Central memory CD8-positive, alpha-beta T cell (primary cell): ENCODE measurements around the gene PLPPR3.

Experiments used
- ATAC-seq: fragments of 150-1000 bp; cut with Tn5 transposase; replicated peaks from 2 replicates; pipeline ENCODE4 v1.10.0; 2022; ENCODE audit warnings: mild to moderate bottlenecking, moderate FRiP score, moderate number of reproducible peaks; ENCODE audit not compliant: poor library complexity, severe bottlenecking; ENCODE audit errors: extremely low read depth
- DNase-seq, 2 donors: peaks; one replicate each; pipeline ENCODE4 v3.0.0; 2021; ENCODE audit warnings: low spot score in 2 of 2
- H3K27ac Mint-ChIP-seq: one replicate; pipeline ENCODE4 v1.8.0; 2022; ENCODE audit warnings: low read depth, mild to moderate bottlenecking, moderate library complexity, mixed read lengths
- H3K27me3 Mint-ChIP-seq: one replicate; pipeline ENCODE4 v1.8.0; 2022; ENCODE audit warnings: mixed read lengths
- H3K36me3 Mint-ChIP-seq: one replicate; pipeline ENCODE4 v1.8.0; 2022; ENCODE audit warnings: mild to moderate bottlenecking, moderate library complexity, mixed read lengths; ENCODE audit not compliant: insufficient read depth
- H3K4me1 Mint-ChIP-seq: one replicate; pipeline ENCODE4 v1.8.0; 2022; ENCODE audit warnings: mixed read lengths
- H3K4me3 Mint-ChIP-seq: one replicate; pipeline ENCODE4 v1.8.0; 2022; ENCODE audit warnings: mild to moderate bottlenecking, moderate library complexity, mixed read lengths
- H3K9me3 Mint-ChIP-seq: one replicate; pipeline ENCODE4 v1.8.0; 2022; ENCODE audit warnings: mixed read lengths

The PLPPR3 gene

DNA sequence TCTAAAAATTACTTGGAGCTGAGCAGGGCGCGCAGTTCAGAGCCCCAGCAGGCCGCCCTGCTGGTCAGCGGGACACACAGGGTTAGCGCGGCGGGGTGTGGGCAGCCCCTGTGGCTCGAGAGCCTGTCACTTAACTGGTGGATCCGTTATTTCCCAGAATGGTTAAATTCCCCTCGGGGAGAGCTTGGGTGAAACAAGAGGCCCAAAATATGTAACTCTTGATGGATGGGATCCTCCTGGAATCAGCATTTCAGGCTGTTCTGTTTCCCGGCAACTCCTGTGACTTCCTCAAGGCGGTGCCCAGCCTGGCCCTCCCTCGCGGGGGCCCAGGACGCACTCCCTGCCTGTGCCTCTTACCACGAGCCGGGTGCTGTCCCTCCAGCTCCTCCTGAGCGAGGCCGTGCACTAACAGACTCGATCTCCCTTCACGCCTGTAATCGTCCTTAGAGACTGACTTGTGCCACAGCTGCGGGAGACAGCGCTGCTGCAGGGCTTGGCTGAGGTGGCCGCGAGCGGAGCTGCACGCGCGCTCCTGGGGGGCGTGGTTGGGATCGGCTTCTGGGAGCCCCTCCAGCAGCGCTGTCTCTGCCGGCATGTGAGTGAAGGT is 14.8 kb downstream of the PLPPR3 start:
- Mint-ChIP-seq H3K27me3 (no peaks in the 10 kb centered on the region), H3K36me3 (peaks cover 78% of the 10 kb centered on the region), H3K9me3 (no peaks in the 10 kb centered on the region), H3K4me3 (peak overlapping the region; percentile 37), H3K27ac (peak overlapping the region; percentile 44), H3K4me1 (peaks cover 29% of the 10 kb centered on the region)
- ATAC-seq: no peak
- no peak for DNase-seq

DNA sequence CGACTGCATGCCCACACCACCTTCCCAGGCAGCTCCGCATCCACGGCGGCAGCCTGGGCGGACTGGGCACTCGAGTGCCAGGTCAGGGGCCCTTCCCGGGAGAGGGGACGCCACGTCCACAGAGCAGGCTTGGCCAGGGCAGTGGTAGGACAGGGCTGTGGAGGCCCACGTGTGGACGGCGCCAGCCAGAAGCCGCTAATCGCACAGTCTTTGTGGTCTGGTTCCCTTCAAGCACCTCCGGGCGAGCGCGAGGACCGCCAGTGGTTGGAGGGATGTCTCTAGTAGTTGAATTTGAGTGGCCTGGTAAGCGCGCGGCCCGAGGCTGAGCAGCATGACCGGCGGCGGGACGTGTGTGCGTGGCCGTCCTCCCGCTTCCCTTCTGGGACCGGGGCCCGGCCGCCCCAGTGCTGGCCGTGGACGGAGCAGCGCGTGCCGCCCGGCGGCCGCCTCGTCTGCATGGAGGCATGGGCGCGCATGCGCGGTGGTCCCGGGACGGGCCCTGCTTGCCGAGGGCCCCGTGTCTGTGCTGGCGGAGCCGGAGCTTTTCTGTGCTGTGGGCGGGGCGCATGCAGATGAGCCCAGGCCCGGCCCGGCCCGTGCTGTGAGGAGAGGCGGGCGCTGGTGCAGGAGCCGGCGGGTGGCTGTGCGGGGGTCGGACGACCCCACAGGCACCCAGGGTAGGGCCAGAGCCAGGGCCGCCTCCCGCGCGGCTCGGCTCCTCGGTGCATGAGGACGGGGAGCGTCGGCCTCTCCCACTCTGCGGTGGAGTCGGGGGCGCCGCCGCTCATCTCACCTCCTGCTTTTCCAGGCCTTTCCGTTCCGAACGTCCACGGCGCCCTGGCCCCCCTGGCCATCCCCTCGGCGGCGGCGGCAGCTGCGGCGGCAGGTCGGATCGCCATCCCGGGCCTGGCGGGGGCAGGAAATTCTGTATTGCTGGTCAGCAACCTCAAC is 15.9 kb downstream of the PLPPR3 start:
- H3K36me3 Mint-ChIP-seq: peaks cover 77% of the 10 kb centered on the region
- no peaks in the 10 kb centered on the region for H3K27me3 Mint-ChIP-seq
- H3K4me3 Mint-ChIP-seq: no peak overlapping the region

GRCh38 chr19:805166-805551 is 16.6 kb downstream of the PLPPR3 start:
- Mint-ChIP-seq H3K9me3 (no peaks in the 10 kb centered on the region), H3K36me3 (peaks cover 71% of the 10 kb centered on the region), H3K27me3 (no peaks in the 10 kb centered on the region), H3K4me3 (no peak overlapping the region), H3K27ac (no peak overlapping the region), H3K4me1 (peaks cover 46% of the 10 kb centered on the region)
- DNase-seq (no peak), ATAC-seq (no peak)

More for the DNA sequence above, 15.9 kb downstream of the PLPPR3 start:
- Mint-ChIP-seq H3K27ac (no peak overlapping the region), H3K9me3 (no peaks in the 10 kb centered on the region), H3K4me1 (peaks cover 39% of the 10 kb centered on the region)
- DNase-seq (no peak), ATAC-seq (no peak)

DNA sequence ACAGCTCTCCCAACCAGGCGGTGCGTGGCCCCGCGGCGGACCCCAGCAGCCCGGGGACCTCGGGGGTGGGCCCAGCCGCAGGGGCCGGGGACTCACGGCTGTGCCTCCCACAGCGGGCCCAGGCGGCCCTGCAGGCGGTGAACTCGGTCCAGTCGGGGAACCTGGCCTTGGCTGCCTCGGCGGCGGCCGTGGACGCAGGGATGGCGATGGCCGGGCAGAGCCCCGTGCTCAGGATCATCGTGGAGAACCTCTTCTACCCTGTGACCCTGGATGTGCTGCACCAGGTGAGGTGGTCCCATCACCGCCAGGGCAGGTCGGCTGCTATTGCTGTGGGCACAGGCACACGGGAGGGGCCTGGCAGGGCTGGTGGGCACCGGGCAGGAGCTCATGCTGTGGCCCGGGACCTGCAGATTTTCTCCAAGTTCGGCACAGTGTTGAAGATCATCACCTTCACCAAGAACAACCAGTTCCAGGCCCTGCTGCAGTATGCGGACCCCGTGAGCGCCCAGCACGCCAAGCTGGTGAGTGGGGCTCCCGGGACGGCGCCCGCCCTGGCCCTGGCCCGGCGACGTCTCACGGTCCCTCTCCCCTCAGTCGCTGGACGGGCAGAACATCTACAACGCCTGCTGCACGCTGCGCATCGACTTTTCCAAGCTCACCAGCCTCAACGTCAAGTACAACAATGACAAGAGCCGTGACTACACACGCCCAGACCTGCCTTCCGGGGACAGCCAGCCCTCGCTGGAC is 17.2 kb downstream of the PLPPR3 start:
- peaks cover 67% of the 10 kb centered on the region for H3K36me3 Mint-ChIP-seq
- no peaks in the 10 kb centered on the region for H3K27me3 Mint-ChIP-seq
- ATAC-seq (no peak), DNase-seq (no peak)
- no peak overlapping the region for H3K27ac Mint-ChIP-seq
- H3K4me1 Mint-ChIP-seq: peaks cover 52% of the 10 kb centered on the region
- H3K4me3 Mint-ChIP-seq: no peak overlapping the region
- H3K9me3 Mint-ChIP-seq: no peaks in the 10 kb centered on the region

DNA sequence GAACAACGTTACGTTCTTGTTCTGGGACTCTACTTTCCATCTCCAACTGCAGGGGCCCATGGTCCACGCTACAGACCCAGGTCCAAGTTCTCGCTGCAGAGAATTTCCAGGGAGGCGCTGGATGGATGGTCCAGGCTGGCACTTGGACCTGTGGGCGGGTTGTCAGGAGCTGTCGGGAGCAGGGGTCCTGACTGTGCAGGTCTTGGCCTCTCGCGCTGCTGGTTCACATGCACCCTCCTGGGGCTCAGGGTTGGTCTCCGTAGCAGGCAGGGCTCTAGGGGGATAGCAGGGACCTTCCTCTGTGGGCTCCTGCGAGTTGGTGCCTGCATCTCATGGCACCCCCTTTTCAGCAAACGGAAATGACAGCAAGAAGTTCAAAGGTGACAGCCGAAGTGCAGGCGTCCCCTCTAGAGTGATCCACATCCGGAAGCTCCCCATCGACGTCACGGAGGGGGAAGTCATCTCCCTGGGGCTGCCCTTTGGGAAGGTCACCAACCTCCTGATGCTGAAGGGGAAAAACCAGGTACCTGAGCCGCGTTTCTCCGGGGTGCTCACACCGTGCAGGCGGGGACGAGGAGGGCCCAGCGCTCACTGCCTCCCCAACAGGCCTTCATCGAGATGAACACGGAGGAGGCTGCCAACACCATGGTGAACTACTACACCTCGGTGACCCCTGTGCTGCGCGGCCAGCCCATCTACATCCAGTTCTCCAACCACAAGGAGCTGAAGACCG is 17.9 kb downstream of the PLPPR3 start:
- H3K4me1 Mint-ChIP-seq: peaks cover 60% of the 10 kb centered on the region
- H3K27ac Mint-ChIP-seq: peak overlapping the region; percentile 90
- H3K36me3 Mint-ChIP-seq: peaks cover 68% of the 10 kb centered on the region
- H3K9me3 Mint-ChIP-seq: no peaks in the 10 kb centered on the region
- H3K4me3 Mint-ChIP-seq: peak overlapping the region; percentile 94
- no peak for ATAC-seq
- no peaks in the 10 kb centered on the region for H3K27me3 Mint-ChIP-seq
- no peak for DNase-seq

GRCh38 chr19:803099-803561 is 18.6 kb downstream of the PLPPR3 start:
- ATAC-seq (no peak), DNase-seq (no peak)
- no peaks in the 10 kb centered on the region for H3K9me3 Mint-ChIP-seq
- peak overlapping the region; percentile 90 for H3K27ac Mint-ChIP-seq
- H3K27me3 Mint-ChIP-seq: no peaks in the 10 kb centered on the region
- H3K4me3 Mint-ChIP-seq: peak overlapping the region; percentile 94
- H3K4me1 Mint-ChIP-seq: peaks cover 61% of the 10 kb centered on the region
- H3K36me3 Mint-ChIP-seq: peaks cover 69% of the 10 kb centered on the region

DNA sequence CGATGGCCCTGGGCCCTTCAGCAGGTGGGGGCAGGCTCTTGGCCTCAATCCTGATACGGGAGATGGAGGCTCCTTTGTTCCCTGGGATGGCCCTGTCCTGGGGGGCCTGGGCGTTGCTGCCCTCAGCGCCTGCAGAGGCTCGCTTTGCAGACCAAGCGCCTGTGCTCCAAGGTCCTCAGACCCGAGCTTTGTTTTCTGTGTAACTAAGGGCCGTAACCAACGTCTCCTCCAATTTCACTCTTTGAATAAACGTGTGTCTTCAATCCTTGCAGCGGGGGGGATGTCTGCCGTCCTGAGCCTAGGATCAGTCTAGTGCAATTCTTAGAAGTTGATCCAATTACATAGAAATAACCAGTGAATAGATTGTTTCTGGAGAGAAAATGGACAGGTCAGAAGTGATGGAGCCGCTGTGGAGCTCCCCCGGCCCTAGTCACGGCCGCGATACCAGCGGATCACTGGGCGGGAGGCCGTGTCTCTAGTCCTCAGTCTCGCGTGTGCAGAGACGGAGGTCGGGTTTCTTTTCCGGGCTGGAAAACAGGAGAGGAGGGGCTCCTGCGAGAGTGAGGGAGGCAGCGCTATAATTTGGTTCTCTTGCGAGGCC is 19.2 kb downstream of the PLPPR3 start:
- peaks cover 65% of the 10 kb centered on the region for H3K36me3 Mint-ChIP-seq

DNA sequence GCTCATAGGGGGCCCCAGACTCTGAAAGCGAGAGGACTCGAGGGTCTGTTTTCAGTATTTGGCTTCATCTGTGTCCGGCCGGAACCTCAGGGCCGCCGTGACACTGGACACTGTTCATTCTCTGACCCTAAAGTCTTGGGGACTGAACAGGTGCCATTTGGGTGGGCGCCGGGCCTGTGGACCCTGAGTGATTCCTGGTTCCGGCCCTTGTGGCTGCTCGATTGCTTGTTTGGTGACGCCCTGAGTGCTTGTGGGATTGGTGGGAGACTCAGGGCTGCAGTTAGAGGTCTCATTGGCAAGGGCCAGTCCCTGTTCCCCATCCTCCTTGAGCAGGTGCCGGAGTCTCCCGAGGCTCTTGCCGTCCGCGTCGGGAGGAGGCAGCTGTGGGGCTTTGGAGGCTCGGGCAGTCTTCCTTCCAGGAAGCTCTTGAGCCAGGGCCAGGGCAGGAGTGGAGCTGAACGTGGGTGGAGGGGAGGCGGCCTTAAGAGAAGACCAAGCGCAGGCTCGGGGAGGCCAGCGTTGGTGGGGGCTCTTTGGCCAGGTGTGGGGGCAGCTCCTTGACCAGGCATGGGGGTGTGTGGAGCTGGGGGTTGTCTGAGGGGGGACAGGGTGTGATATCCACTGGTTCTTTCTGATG is 19.8 kb downstream of the PLPPR3 start:
- Mint-ChIP-seq H3K27me3 (no peaks in the 10 kb centered on the region), H3K36me3 (peaks cover 61% of the 10 kb centered on the region), H3K9me3 (no peaks in the 10 kb centered on the region), H3K4me3 (peak overlapping the region; percentile 94), H3K27ac (peak overlapping the region; percentile 90), H3K4me1 (peaks cover 52% of the 10 kb centered on the region)
- ATAC-seq: no peak
- DNase-seq: no peak

More for the DNA sequence above, 19.2 kb downstream of the PLPPR3 start:
- Mint-ChIP-seq H3K27me3 (no peaks in the 10 kb centered on the region), H3K9me3 (no peaks in the 10 kb centered on the region), H3K27ac (peak overlapping the region; percentile 90), H3K4me3 (peak overlapping the region; percentile 94), H3K4me1 (peaks cover 57% of the 10 kb centered on the region)
- DNase-seq: no peak
- no peak for ATAC-seq

- H3K27ac Mint-ChIP-seq: peak overlapping the region; percentile 90
- ATAC-seq (no peak), DNase-seq (no peak)
- H3K36me3 Mint-ChIP-seq: peaks cover 57% of the 10 kb centered on the region
- peak overlapping the region; percentile 94 for H3K4me3 Mint-ChIP-seq
- peaks cover 57% of the 10 kb centered on the region for H3K4me1 Mint-ChIP-seq
- no peaks in the 10 kb centered on the region for H3K9me3 Mint-ChIP-seq
- H3K27me3 Mint-ChIP-seq: no peaks in the 10 kb centered on the region
These were observed 20.5 kb downstream of the PLPPR3 start for GRCh38 chr19:801030-801860.

DNA sequence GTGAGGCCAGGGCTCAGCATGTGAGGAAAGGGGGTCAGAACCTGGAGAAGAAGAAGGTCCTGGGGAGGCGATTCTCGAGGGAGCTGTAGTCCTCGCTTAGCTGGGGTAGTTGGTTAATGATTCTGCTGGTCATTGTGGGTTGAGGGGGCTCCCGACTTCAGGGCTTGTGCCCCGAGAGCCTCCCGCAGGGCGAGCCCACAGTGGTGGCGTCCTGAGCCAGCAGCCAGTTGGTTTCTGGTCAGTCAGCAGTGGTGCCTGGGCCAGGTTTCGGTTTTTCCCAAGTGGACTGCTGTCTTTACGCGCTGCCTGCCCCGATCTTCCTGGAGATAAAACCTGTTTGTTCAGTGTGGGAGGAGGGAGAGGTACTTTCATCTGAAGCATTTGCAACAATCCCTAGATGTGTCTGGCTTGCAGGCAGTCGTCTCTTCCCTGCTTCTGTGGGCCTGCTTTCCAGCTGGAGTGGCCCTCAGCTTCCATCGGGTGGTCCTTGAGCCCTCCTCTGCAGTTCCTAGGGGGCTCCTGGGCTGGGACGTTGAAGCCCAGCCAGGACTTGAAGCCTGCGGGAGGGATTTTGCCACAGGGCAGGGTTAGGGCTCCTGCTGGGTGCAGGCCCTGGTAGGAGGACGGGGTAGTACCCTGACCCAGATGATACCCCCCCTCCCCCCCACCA is 21.3 kb downstream of the PLPPR3 start:
- Mint-ChIP-seq H3K36me3 (peaks cover 55% of the 10 kb centered on the region), H3K9me3 (no peaks in the 10 kb centered on the region), H3K4me1 (peaks cover 57% of the 10 kb centered on the region), H3K4me3 (peak overlapping the region; percentile 94), H3K27me3 (no peaks in the 10 kb centered on the region), H3K27ac (peak overlapping the region; percentile 90)
- no peak for DNase-seq
- ATAC-seq: no peak
